Glomerular visceral epithelial cell (primary cell): Measurements from ENCODE around the gene SCT.

Source experiments
- DNase-seq: peaks from one replicate; pipeline ENCODE4 v3.0.0-alpha.2; 2016; ENCODE audit errors: extremely low spot score

Gene SCT

DNA sequence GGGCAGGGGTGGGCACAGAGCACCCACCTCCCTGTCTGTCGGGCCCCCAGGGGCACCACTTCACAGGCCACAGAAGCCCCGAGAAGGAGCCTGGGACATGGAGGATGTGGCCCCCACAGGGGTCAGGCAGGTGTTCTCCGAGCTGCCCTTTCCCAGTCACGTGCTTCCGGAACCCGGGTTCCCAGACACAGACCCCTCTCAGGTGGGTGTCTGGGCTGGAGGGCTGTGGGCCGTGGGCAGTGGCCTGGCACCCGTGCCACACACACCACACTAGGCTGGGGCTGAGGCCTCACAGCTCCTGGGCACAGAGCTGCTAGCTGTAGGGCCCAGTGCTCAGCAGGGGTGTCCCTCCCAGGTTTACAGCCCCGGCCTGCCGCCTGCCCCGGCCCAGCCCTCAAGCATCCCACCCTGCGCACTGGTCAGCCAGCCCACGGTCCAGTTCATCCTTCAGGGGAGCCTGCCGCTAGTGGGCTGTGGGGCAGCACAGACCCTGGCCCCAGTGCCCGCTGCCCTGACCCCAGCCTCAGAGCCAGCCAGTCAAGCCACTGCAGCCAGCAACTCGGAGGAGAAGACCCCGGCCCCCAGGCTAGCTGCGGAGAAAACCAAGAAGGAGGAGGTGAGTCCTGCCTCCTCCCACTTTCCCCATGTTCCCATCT is 16.7 kb downstream of the SCT start:
- DNase-seq, result no peak

DNA sequence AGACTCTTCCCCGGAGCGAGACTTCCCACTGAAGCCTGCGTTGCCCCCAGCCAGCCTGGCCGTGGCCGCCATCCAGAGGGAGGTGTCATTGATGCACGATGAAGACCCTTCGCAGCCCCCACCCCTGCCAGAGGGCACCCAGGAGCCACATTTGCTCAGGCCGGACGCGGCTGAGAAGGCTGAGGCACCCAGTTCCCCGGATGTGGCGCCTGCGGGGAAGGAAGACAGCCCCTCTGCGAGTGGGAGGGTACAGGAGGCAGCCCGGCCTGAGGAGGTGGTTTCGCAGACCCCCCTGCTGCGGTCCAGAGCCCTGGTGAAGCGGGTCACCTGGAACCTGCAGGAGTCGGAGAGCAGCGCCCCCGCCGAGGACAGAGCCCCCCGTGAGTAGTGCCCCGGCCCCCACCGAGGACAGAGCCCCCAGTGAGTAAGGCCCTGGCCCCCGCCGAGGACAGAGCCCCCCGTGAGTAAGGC is 17.6 kb downstream of the SCT start:
- DNase-seq, result no peak

DNA sequence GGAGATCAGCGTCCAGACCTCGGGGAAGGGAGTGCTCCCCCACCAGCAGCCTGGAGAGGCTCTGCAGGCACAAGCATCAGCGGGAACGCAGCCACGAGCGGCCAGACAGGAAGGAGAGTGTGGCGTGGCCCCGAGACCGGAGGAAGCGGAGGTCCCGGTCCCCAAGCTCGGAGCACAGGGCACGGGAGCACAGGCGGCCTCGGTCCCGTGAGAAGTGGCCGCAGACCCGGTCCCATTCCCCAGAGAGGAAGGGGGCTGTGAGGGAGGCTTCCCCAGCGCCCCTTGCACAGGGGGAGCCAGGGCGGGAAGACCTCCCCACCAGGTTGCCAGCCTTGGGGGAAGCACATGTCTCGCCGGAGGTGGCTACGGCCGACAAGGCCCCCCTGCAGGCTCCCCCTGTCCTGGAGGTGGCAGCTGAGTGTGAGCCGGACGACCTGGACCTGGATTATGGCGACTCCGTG is 18.2 kb downstream of the SCT start:
- DNase-seq, result no peak

DNA sequence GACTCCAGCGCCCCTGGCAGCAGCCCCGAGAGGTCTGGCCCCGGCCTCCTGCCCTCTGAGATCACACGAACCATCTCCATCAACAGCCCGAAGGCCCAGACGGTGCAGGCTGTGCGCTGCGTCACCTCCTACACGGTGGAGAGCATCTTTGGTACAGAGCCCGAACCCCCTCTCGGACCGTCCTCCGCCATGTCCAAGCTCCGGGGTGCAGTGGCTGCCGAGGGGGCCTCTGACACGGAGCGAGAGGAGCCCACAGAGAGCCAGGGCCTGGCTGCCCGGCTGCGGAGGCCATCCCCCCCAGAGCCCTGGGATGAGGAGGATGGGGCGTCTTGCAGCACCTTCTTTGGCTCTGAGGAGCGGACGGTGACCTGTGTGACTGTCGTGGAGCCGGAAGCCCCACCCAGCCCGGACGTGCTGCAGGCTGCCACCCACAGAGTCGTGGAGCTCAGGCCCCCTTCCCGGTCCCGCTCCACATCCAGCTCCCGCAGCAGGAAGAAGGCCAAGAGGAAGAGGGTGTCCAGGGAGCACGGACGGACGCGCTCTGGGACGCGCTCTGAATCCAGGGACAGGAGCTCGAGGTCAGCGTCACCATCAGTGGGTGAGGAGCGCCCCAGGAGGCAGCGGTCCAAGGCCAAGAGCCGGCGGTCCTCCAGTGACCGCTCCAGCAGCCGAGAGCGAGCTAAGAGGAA is 18.9 kb downstream of the SCT start:
- no peak for DNase-seq

DNA sequence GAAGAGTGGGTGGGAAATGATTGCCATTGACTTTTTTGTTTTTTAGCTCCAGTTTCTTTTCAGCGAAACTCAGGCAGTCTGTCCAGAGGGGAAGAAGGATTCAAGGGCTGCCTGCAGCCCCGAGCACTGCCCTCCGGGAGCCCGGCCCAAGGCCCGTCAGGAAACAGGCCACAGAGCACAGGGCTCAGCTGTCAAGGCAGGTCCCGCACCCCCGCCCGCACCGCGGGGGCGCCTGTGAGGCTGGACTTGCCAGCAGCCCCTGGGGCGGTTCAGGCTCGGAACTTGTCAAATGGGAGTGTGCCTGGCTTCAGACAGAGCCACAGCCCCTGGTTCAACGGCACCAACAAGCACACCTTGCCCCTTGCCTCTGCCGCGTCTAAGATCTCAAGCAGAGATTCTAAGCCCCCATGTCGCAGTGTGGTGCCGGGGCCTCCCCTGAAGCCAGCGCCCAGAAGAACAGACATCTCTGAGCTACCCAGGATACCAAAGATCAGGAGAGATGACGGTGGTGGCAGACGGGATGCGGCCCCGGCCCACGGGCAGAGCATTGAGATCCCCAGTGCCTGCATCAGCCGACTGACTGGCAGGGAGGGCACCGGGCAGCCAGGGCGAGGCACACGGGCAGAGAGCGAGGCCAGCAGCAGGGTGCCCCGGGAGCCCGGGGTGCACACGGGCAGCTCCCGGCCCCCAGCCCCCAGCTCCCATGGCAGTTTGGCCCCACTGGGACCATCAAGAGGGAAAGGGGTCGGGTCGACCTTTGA is 19.8 kb downstream of the SCT start:
- no peak for DNase-seq

DNA sequence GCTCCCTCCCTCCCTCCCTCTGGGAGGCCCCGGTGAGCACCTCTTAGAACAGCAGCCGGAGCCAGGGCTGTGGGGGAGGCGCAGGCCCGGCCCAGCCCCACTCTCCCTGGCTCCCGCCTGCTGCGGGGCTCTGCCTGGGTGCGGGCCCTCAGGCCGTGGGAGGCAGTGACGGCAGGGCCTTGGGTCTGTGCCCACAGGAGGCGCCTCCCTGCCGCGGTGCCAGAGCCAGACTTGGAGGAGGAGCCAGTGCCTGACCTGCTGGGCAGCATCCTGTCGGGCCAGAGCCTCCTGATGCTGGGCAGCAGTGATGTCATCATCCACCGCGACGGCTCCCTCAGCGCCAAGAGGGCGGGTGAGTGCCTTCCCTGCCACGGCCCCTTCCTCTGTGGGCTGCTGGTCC is 20.7 kb downstream of the SCT start:
- DNase-seq, result peak; percentile 47

DNA sequence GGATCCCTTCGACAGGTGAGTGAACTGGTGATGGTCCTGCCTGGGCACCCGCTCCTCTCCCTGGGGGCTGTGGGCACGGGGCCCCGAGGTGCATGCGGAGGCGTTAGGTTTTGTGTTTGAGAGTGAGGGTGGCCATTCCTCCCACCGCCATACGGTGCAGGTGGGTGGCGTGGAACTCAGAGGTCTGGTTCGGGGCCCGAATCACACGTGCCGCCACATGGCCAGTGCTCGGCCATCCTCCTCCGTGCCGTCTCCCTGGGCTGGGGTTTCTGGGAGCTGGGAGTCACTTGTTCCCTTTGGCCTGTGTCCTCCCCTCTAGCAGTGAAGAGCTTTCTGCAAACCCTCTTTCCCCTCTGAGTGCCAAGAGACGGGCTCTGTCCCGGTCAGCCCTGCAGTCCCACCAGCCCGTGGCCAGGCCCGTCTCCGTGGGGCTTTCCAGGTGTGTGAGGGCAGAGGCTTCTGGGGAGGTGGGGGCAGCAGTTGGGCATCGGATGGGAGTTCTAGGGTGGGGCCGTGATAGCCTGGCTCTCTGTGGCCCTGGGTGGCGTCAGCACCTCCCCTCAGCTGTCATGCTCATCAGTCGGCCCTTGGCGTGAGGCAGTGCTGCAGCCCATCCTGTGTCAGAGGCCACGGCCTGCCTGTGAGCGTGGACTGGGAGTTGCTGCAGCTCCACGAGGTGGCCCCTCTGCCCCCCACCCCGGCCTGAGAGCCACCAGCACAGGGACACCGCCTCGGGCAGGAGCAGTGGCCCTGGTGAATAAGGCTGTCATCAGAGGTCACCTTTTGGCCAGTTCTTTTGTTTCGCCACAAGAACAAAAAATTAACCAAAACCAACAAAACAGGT is 21.5 kb downstream of the SCT start:
- no peak for DNase-seq

DNA sequence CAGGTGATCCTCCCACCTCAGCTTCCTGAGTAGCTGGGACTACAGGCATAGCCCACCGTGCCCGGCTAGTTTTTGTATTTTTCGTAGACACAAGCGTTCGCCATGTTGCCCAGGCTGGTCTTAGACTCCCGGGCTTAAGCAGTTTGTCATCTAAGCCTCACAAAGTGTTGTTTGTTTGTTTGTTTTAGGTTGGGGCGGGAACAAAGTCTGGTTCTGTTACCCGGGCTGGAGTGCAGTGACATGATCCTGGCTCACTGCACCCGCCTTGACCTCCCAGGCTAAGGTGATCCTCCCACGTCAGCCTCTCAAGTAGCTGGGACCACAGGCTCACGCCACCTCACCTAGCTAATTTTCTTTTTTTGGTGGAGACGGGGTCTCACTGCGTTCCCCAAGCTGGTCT is 23.8 kb downstream of the SCT start:
- no peak for DNase-seq

DNA sequence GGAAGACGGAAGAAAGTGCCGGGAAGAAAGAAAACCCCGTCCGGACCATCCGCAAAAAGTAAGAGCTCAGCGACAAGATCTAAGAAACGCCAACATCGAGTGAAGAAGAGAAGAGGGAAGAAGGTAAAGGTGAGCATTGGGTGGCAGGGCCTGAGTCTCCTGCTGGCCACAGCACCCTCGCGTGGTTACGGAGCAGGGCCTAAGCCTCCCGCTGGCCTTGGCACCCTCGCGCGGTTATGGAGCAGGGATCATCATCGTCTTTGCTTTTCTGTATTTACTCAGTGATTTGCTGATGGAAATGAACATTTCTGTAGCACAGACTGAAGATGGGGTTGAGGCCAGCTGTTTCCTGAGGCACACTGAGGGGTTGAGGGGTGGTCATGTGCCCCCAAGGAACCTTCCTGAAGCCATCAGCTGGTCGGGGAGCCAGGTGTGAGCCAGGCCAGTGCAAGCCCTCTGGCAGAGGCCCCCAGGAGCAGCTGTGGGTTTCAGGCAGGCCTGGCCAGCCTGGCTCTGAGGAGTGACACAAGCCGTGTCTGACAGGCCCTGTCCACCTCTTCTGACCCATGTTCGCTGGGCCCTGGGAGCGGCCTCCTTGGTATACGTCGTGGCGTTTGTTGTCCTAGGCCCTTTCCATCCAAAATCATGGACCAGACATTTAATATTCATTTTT is 25.3 kb downstream of the SCT start:
- DNase-seq, result no peak

DNA sequence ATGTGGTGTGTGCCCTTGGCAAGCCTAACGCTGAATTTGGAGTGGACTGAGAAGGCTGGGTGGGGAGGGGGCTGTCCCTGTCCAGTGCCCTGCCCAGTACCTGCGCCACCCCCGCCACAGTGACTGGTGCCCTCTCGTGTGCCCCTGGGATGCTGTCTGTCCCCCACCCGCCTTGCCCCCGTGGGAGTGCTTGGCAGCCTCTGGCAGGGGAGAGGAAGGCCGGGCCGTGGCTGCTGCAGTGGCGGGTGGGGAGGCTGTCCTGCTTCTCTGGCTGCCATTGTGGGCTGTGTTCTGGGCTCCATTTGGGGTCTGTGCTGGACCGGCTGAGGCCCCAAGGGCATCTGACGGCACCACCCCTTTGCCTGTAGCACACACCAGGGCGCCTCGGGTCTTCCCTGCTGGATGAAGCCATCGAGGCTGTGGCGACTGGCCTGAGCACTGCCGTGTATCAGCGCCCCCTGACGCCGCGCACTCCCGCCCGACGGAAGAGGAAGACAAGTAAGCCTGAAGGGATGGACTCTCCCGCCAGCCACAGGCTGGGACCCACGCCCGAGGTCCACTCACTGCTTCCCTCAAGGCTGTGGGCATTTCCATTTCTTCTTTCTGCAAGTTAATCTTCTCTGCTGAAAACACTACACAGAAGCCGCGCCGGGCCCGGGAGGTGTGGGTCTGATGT is 28.8 kb downstream of the SCT start:
- DNase-seq, result no peak

DNA sequence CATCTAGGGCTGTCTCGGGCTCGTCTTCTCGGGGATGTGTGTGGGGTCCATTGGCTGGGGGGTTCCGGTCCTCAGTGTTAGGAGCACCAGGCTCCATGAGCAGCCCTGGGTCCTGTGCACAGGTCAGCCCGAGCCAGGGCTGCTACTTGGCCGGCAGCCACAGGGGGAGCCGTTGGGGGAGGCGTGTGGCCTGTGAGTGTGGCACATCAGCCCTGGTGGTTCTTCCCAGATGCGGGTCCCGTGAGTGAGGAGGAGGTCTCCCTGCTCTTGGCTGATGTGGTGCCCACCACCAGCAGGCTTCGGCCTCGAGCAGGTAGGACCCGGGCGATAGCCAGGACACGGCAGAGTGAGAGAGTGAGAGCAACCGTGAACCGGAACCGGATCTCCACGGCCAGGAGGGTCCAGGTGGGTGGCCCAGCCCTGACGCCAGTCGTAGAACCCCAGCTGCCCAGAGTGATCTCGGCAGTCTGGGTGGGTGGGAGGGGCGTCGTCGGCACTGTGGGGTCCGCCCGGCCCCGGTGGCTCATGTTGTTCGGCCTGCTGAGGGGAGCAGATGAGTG is 29.7 kb downstream of the SCT start:
- no peak for DNase-seq

DNA sequence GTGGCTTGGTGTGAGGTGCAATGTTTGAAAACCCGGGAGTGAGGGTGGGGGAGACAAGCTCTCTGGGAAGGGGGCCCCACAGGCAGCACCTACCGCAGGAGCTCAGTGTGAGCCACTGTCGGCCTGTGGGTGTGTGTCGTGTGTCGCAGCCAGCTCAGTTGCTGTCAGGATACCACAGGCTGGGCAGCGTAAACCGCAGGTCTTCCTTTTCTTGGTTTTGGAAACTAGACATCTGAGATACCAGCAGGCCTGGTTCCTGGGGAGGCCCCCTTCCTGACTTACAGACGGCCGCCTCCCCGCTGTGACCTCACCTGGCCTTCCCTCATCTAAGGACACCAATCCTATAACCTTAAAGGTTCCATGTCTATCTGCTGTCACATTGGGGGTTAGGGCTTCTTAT is 30.6 kb downstream of the SCT start:
- DNase-seq, result no peak

DNA sequence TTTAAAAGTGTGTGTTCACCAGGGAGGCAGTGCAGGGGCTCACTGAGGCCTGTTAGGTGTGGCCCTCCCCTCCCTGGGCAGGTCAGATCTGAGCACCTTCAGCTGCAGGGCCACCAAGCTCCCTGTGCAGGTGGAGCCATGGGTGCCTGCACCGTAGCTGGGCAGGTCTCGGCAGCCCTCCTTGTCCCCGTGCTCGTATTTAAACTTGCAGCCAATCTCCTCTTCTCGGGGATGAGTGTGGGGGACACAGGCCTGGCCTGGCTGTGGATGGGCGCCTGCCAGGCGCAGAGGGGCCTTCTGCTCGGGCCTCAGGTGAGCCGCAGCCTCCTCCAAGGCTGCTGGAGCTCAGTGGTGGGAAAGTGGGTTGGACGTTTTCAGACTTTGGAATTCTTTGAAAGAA is 31.6 kb downstream of the SCT start:
- DNase-seq, result no peak

DNA sequence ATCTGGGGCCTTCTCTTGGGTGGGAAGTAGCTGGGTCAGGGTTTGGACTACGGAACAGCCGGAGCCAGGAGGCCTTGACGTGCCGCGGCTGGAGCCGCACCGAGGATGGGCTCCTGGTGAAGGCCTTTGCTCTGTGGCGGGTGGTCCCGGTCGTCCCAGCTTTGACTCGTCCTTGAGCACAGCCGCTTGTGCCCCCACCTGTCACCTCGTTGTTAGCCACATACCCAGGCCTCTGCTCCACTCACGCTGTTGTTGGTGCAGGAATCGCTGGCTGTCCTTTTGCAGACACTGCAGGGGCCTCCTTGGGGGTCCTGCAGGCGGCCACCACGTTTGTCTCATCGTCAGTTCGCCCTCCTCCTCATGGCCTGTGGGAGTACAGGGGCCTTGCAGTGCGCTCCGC is 33.6 kb downstream of the SCT start:
- DNase-seq, result no peak

DNA sequence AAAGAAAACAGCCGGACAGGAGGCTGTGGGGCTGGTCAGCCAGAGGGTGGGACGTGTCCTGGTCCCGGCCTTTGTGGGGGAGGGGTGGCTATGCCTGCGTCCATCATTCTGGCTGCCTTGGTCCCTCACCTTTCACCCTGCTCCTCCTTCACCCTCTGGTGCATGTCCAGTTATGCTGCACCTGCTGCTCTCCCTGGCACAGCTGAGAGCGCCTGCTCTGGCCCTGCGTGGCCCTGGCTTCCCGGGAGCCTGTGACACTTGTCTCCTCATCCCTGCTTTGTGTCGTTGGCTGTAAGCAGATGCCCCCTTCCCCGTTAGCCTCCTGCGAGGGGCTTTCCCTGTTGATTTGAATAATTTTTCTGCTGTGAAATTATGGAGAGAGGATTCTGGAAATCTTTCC is 34.1 kb downstream of the SCT start:
- DNase-seq, result no peak

DNA sequence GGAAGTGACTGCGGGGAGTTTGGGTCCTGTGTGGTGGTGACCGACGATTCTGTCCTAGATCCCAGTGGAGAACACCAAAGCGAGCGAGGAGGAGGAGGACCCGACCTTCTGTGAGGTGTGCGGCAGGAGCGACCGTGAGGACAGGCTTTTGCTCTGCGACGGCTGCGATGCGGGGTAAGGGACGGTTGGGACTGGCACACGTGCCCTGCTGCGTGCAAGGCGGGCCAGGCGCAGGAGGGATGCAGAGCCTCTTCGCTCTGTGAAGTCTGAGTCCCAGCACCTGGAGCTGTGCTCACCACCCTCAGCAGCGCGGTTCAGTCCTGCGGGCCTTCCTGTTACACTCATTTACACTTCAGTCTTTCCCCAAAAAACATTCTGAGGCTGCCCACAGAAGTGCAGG is 34.5 kb downstream of the SCT start:
- DNase-seq, result no peak

DNA sequence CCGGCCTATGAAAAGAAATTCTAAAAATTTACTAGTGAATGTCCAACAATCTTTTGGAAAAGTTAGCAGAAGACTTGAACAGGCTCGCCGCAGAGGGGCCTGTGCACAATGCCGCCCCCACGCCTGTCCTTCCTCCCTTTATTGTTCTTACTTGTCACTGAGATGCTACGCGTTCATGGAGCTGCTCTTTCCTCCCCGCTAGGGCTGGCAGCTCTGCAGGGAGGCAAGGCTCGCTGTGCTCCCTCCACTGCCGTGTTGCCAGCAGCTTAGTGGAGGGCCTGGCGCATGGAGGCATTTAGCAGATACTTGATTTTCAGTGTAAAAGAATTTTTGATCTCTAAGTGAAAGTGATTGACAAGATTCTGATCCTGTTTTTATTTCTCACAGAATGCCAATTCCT is 36.0 kb downstream of the SCT start:
- DNase-seq, result no peak

DNA sequence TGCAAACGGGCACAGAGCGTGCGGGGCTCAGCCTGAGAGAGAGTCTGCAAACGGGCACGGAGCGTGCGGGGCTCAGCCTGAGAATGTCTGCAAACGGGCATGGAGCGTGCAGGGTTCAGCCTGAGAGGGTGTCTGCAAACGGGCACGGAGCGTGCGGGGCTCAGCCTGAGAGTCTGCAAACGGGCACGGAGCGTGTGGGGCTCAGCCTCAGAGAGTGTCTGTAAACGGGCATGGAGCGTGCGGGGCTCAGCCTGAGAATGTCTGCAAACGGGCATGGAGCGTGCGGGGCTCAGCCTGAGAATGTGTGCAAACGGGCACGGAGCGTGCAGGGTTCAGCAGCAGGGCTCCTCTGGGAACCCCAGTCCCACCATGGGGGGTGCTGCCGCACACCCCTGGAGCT is 37.2 kb downstream of the SCT start:
- no peak for DNase-seq

DNA sequence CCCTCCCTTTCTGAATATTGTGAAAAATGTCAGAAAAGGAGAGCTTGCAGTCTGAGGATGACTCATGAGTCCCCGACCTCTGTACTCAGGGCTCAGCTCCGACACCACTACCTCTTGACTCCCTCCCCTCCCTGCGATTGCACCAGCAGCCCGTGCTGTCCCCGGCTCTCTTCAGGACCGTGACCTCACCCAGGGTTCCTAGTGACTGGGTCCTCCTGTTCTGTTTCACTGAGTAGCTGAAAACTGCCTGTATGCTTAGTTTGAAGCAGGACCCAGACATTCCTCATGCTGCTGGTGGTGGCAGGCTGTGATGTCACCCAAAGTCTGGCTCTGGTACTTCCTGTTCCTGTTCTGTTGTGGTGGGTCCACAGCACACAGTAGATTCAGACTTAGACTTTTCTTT is 39.0 kb downstream of the SCT start:
- peak; percentile 87 for DNase-seq

DNA sequence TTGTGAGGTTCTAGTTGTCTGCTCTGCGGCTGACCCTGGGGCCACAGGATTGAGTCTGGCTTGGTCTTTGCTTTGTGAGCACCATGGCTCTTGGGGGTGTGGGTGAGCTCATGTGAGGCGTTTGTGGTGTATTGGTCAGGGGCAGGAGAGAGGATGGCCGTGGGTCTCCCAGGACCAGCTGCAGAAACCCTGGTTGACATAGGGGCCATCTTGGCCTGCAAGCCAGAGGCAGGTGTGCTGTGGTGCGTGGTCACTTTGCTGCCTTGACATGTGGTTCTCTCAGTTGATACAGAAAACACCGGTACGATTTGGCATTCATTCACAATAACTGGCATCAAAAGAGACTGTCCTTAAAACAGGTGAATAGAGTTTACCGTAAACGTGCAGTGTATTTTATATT is 39.4 kb downstream of the SCT start:
- peak; percentile 39 for DNase-seq
